DND-41 (cell line): ENCODE results near the gene S100PBP.

ENCODE experiments used
- ATAC-seq: fragments of 200-7000 bp; cut with Tn5 transposase; 3 replicates; pipeline ENCODE4 v1.9.1; 2021; ENCODE audit warnings: low read depth; ENCODE audit not compliant: insufficient read depth
- DNase-seq: peaks from one replicate; pipeline ENCODE4 v3.0.0-alpha.2; 2020
- H2AFZ ChIP-seq: 2 replicates; pipeline ENCODE4 v1.6.0; 2012; ENCODE audit warnings: low read depth, low read length
- H3K27ac ChIP-seq: 2 replicates; pipeline ENCODE4 v1.5.1; 2012; ENCODE audit warnings: low read length, inconsistent platforms
- H3K27me3 ChIP-seq: fragments of 200-600 bp; sonication (generic); 2 replicates; pipeline ENCODE4 v1.6.0; 2012; ENCODE audit warnings: low read length, mild to moderate bottlenecking, inconsistent platforms; ENCODE audit not compliant: insufficient read depth, poor library complexity
- H3K36me3 ChIP-seq: 2 replicates; pipeline ENCODE4 v1.5.1; 2012; ENCODE audit warnings: low read length, inconsistent platforms; ENCODE audit not compliant: insufficient read depth
- H3K4me1 ChIP-seq: 2 replicates; pipeline ENCODE4 v1.5.1; 2012; ENCODE audit warnings: mild to moderate bottlenecking, low read length; ENCODE audit not compliant: insufficient read depth
- H3K4me2 ChIP-seq: 2 replicates; pipeline ENCODE4 v1.6.0; 2012; ENCODE audit warnings: mild to moderate bottlenecking, moderate library complexity, low read length, inconsistent platforms; ENCODE audit not compliant: insufficient read depth
- H3K4me3 ChIP-seq, 2 experiments: fragments of 200-600 bp in 1 of 2; shearing (Covaris generic) in 1 of 2; 2 replicates each; pipeline ENCODE4 v1.5.1; 2012 to 2016; ENCODE audit warnings: inconsistent platforms in 2 of 2, low read length in 2 of 2, mild to moderate bottlenecking in 2 of 2, low read depth in 1 of 2, moderate library complexity in 1 of 2
- H3K79me2 ChIP-seq: 2 replicates; pipeline ENCODE4 v1.6.0; 2012; ENCODE audit warnings: low read length, inconsistent platforms; ENCODE audit not compliant: insufficient read depth
- H3K9ac ChIP-seq: 2 replicates; pipeline ENCODE4 v1.6.0; 2012; ENCODE audit warnings: low read depth, mild to moderate bottlenecking, inconsistent platforms, low read length, moderate library complexity
- H3K9me3 ChIP-seq: 2 replicates; pipeline ENCODE4 v1.5.1; 2012; ENCODE audit warnings: low read length, moderate library complexity, mild to moderate bottlenecking, inconsistent platforms; ENCODE audit not compliant: insufficient read depth, severe bottlenecking
- H4K20me1 ChIP-seq: 2 replicates; pipeline ENCODE4 v1.6.0; 2012; ENCODE audit warnings: low read length; ENCODE audit not compliant: insufficient read depth
- CTCF ChIP-seq: IDR thresholded peaks from 2 replicates; pipeline ENCODE4 v1.5.1; 2012; ENCODE audit warnings: borderline replicate concordance, low read length, moderate library complexity, mild to moderate bottlenecking; ENCODE audit not compliant: poor library complexity, severe bottlenecking; ENCODE audit errors: extremely low read depth
- EZH2 ChIP-seq: IDR thresholded peaks from 3 replicates; pipeline ENCODE4 v1.6.1; 2012; ENCODE audit warnings: borderline replicate concordance, low read depth, mild to moderate bottlenecking, moderate library complexity, low read length, inconsistent platforms; ENCODE audit not compliant: severe bottlenecking

The S100PBP gene

GRCh38 chr1:32859915-32860314, 42.5 kb downstream of the S100PBP start:
- Histone ChIP-seq H3K9me3 (no peaks in the 10 kb centered on the region), H3K27me3 (no peaks in the 10 kb centered on the region), H3K4me1 (no peaks in the 10 kb centered on the region), H3K4me2 (no peak overlapping the region), H3K9ac (no peak overlapping the region), H3K27ac (no peak overlapping the region), H3K4me3 (no peak overlapping the region), H3K79me2 (no peaks in the 10 kb centered on the region), H2AFZ (no peak overlapping the region), H3K36me3 (peaks cover 88% of the 10 kb centered on the region), H4K20me1 (peaks cover 4% of the 10 kb centered on the region)
- no peak for DNase-seq
- TF ChIP-seq CTCF, result no peak
- TF ChIP-seq EZH2, result no peak
- ATAC-seq, result no peak

- TF ChIP-seq EZH2 (no peak), CTCF (no peak)
- H3K9ac ChIP-seq, result no peak overlapping the region
- H3K4me1 ChIP-seq, result no peaks in the 10 kb centered on the region
- ATAC-seq (no peak), DNase-seq (no peak)
- H3K4me3 ChIP-seq, result no peak overlapping the region
- no peak overlapping the region for H3K27ac ChIP-seq
- no peaks in the 10 kb centered on the region for H3K9me3 ChIP-seq
- no peak overlapping the region for H3K4me2 ChIP-seq
- H3K27me3 ChIP-seq, result no peaks in the 10 kb centered on the region
- H3K79me2 ChIP-seq, result no peaks in the 10 kb centered on the region
- H4K20me1 ChIP-seq, result peaks cover 4% of the 10 kb centered on the region
- peaks cover 83% of the 10 kb centered on the region for H3K36me3 ChIP-seq
- H2AFZ ChIP-seq, result no peak overlapping the region
These were observed 43.1 kb downstream of the S100PBP start for GRCh38 chr1:32860566-32860965.

- peaks cover 68% of the 10 kb centered on the region for H3K36me3 ChIP-seq
- peaks cover 4% of the 10 kb centered on the region for H4K20me1 ChIP-seq
- no peak overlapping the region for H3K9ac ChIP-seq
- H3K27me3 ChIP-seq, result no peaks in the 10 kb centered on the region
- DNase-seq, result no peak
- no peak for ATAC-seq
- H3K4me2 ChIP-seq, result no peak overlapping the region
- no peak overlapping the region for H2AFZ ChIP-seq
- H3K4me1 ChIP-seq, result no peaks in the 10 kb centered on the region
- no peaks in the 10 kb centered on the region for H3K9me3 ChIP-seq
- no peak overlapping the region for H3K27ac ChIP-seq
- no peaks in the 10 kb centered on the region for H3K79me2 ChIP-seq
- no peak overlapping the region for H3K4me3 ChIP-seq
- TF ChIP-seq CTCF (no peak), EZH2 (no peak)
These were observed 44.6 kb downstream of the S100PBP start for GRCh38 chr1:32861904-32862695.
